ENCODE results near the gene ABTB1. TPM values are rescaled to one million over a fixed set of nuclear protein-coding genes. Genes with fewer than 3 reads are reported as not detected.

ABTB1 gene
- total and polyA plus RNA-seq, 2 of the 13 experiments (the other 11 are each of a cell fraction or from before 2014, with no cell fraction given) = 0.42 to 14.5 TPM

GRCh38 chr3:127628788-127629466 is 43.8 kb upstream of the ABTB1 start, which contains the start of gene PODXL2 (continued):
- TF ChIP-seq NAIF1 (CRISPR knock-in tag; IDR thresholded peaks at IDR 0.05; ENCODE audit: borderline replicate concordance) = no peak
- no peak for TF ChIP-seq U2AF2 (IDR thresholded peaks at IDR 0.05; ENCODE audit: low read depth, low read length)
- peak; percentile 57; the same call in 1 of the 2 replicates for TF ChIP-seq MXD1 (CRISPR knock-in tag; IDR thresholded peaks at IDR 0.05)
- no peak for TF ChIP-seq GLMP (CRISPR knock-in tag; IDR thresholded peaks at IDR 0.05; ENCODE audit: borderline replicate concordance)
- no peak for TF ChIP-seq ZKSCAN1 (IDR thresholded peaks at IDR 0.05; ENCODE audit: low read length)
- 0 out of 2 replicates have a peak, but pooled peaks have one; percentile 55 for TF ChIP-seq KDM3A (CRISPR knock-in tag; IDR thresholded peaks at IDR 0.05; ENCODE audit: low read depth)
- peak; percentile 53; the same call in 1 of the 2 replicates for TF ChIP-seq HNF1B (CRISPR knock-in tag; IDR thresholded peaks at IDR 0.05)
- peak; percentile 58; the same call in 1 of the 2 replicates for TF ChIP-seq ZBTB7A (CRISPR knock-in tag; IDR thresholded peaks at IDR 0.05)
- no peak for TF ChIP-seq MIER3 (CRISPR knock-in tag; IDR thresholded peaks at IDR 0.05; ENCODE audit: borderline replicate concordance)
- peak; percentile 98 for TF ChIP-seq CCDC6 (CRISPR knock-in tag; IDR thresholded peaks at IDR 0.05)
- no peak for TF ChIP-seq ZEB1 (IDR thresholded peaks at IDR 0.05; ENCODE audit: insufficient replicate concordance, low read depth)
- TF ChIP-seq ZIK1 (CRISPR knock-in tag; IDR thresholded peaks at IDR 0.05; ENCODE audit: borderline replicate concordance, low read depth) = peak; percentile 90
- TF ChIP-seq ZNF570 (CRISPR knock-in tag; IDR thresholded peaks at IDR 0.05; ENCODE audit: borderline replicate concordance) = 0 out of 2 replicates have a peak, but pooled peaks have one; percentile 76
- TF ChIP-seq ZBTB4 (CRISPR knock-in tag; IDR thresholded peaks at IDR 0.05; ENCODE audit: borderline replicate concordance) = no peak
- TF ChIP-seq ZNF747 (CRISPR knock-in tag; IDR thresholded peaks at IDR 0.05; ENCODE audit: borderline replicate concordance) = peak; percentile 79; the same call in 1 of the 2 replicates
- TF ChIP-seq ZGPAT (CRISPR knock-in tag; IDR thresholded peaks at IDR 0.05) = peak; percentile 57; the same call in 1 of the 2 replicates
- TF ChIP-seq ZNF766 (CRISPR knock-in tag; IDR thresholded peaks at IDR 0.05; ENCODE audit: borderline replicate concordance) = 0 out of 2 replicates have a peak, but pooled peaks have one; percentile 56
- 0 out of 2 replicates have a peak, but pooled peaks have one; percentile 40 for TF ChIP-seq TGIF2 (CRISPR knock-in tag; IDR thresholded peaks at IDR 0.05)
- TF ChIP-seq CAMTA2 (CRISPR knock-in tag; IDR thresholded peaks at IDR 0.05; ENCODE audit: borderline replicate concordance) = no peak
- peak; percentile 67; the same call in 1 of the 2 replicates for TF ChIP-seq ZNF605 (CRISPR knock-in tag; IDR thresholded peaks at IDR 0.05)

Data from HepG2 (cell line).